ENCODE measurements around the gene TRIM63.

Gene TRIM63

GRCh38 chr1:26019641-26020315 is 47.7 kb downstream of the TRIM63 start:
- no peak overlapping the region for H3K4me3 Mint-ChIP-seq
- H3K4me1 Mint-ChIP-seq, result peaks cover 10% of the 10 kb centered on the region
- no peaks in the 10 kb centered on the region for H3K9me3 Mint-ChIP-seq

GRCh38 chr1:26017606-26018005 is 49.8 kb downstream of the TRIM63 start:
- Mint-ChIP-seq H3K27ac (no peak overlapping the region), H3K27me3 (peaks cover 47% of the 10 kb centered on the region), H3K9me3 (no peaks in the 10 kb centered on the region), H3K36me3 (no peaks in the 10 kb centered on the region), H3K4me1 (peaks cover 10% of the 10 kb centered on the region), H3K4me3 (no peak overlapping the region)
- DNase-seq, result no peak
- CTCF ChIA-PET, result no interaction called here

More at GRCh38 chr1:26019641-26020315, 47.7 kb downstream of the TRIM63 start:
- Mint-ChIP-seq H3K27ac (no peak overlapping the region), H3K36me3 (no peaks in the 10 kb centered on the region), H3K27me3 (peaks cover 50% of the 10 kb centered on the region)
- CTCF ChIA-PET, result interaction anchor here (0.9 to 1.2 kb wide), 4 partner anchors 10 to 398 kb away, joined by 3 to 4 read pairs (median 3); no protein-coding TSS in a partner anchor
- DNase-seq, result no peak

GRCh38 chr1:26016953-26017545 is 50.4 kb downstream of the TRIM63 start:
- Mint-ChIP-seq H3K9me3 (no peaks in the 10 kb centered on the region), H3K4me3 (no peak overlapping the region), H3K36me3 (no peaks in the 10 kb centered on the region), H3K27ac (no peak overlapping the region), H3K4me1 (peaks cover 10% of the 10 kb centered on the region), H3K27me3 (peaks cover 46% of the 10 kb centered on the region)
- DNase-seq, result no peak
- CTCF ChIA-PET, result no interaction called here

- CTCF ChIA-PET, result no interaction called here
- no peak for DNase-seq
- Mint-ChIP-seq H3K27me3 (peaks cover 44% of the 10 kb centered on the region), H3K9me3 (no peaks in the 10 kb centered on the region), H3K4me3 (no peak overlapping the region), H3K27ac (no peak overlapping the region), H3K4me1 (peaks cover 10% of the 10 kb centered on the region), H3K36me3 (no peaks in the 10 kb centered on the region)
Observed at GRCh38 chr1:26016258-26016952, 51.0 kb downstream of the TRIM63 start.

GRCh38 chr1:26015358-26015757 is 52.1 kb downstream of the TRIM63 start:
- Mint-ChIP-seq H3K9me3 (no peaks in the 10 kb centered on the region), H3K27ac (no peak overlapping the region), H3K4me1 (peaks cover 10% of the 10 kb centered on the region), H3K36me3 (no peaks in the 10 kb centered on the region), H3K27me3 (peaks cover 41% of the 10 kb centered on the region), H3K4me3 (no peak overlapping the region)
- DNase-seq, result no peak
- CTCF ChIA-PET, result no interaction called here

- Mint-ChIP-seq H3K27ac (no peak overlapping the region), H3K27me3 (peaks cover 34% of the 10 kb centered on the region), H3K9me3 (no peaks in the 10 kb centered on the region), H3K4me1 (no peaks in the 10 kb centered on the region), H3K4me3 (no peak overlapping the region), H3K36me3 (no peaks in the 10 kb centered on the region)
- no peak for DNase-seq
- CTCF ChIA-PET, result interaction anchor here (0.9 kb wide), 1 partner anchor 178 kb away, joined by 3 read pairs; no protein-coding TSS in a partner anchor
Observed at GRCh38 chr1:26014179-26014578, 53.3 kb downstream of the TRIM63 start.

GRCh38 chr1:26012864-26013263 is 54.6 kb downstream of the TRIM63 start:
- no peaks in the 10 kb centered on the region for H3K36me3 Mint-ChIP-seq
- CTCF ChIA-PET, result no interaction called here
- H3K9me3 Mint-ChIP-seq, result no peaks in the 10 kb centered on the region
- H3K4me1 Mint-ChIP-seq, result no peaks in the 10 kb centered on the region
- no peak for DNase-seq
- H3K27ac Mint-ChIP-seq, result no peak overlapping the region
- peaks cover 27% of the 10 kb centered on the region for H3K27me3 Mint-ChIP-seq
- no peak overlapping the region for H3K4me3 Mint-ChIP-seq

- no peak for DNase-seq
- Mint-ChIP-seq H3K27ac (no peak overlapping the region), H3K4me3 (no peak overlapping the region), H3K9me3 (no peaks in the 10 kb centered on the region), H3K4me1 (no peaks in the 10 kb centered on the region), H3K36me3 (no peaks in the 10 kb centered on the region), H3K27me3 (peaks cover 29% of the 10 kb centered on the region)
- CTCF ChIA-PET, result interaction anchor here (0.7 to 2.4 kb wide), 4 partner anchors 9 to 116 kb away, joined by 3 to 8 read pairs (median 4); no protein-coding TSS in a partner anchor
Observed at GRCh38 chr1:26010825-26011224, 56.6 kb downstream of the TRIM63 start.

GRCh38 chr1:26009796-26010447 is 57.5 kb downstream of the TRIM63 start:
- Mint-ChIP-seq H3K27me3 (peaks cover 38% of the 10 kb centered on the region), H3K27ac (no peak overlapping the region), H3K36me3 (no peaks in the 10 kb centered on the region), H3K4me3 (no peak overlapping the region), H3K9me3 (no peaks in the 10 kb centered on the region), H3K4me1 (no peaks in the 10 kb centered on the region)
- CTCF ChIA-PET, result interaction anchor here (0.7 to 2.4 kb wide), 7 partner anchors 10 to 115 kb away, joined by 3 to 8 read pairs (median 5); partner anchors contain the start of gene PAFAH2
- no peak for DNase-seq

GRCh38 chr1:26006710-26007109 is 60.7 kb downstream of the TRIM63 start:
- Mint-ChIP-seq H3K27ac (no peak overlapping the region), H3K4me1 (peaks cover 4% of the 10 kb centered on the region)

GRCh38 chr1:26005434-26006105 is 61.9 kb downstream of the TRIM63 start:
- Mint-ChIP-seq H3K36me3 (no peaks in the 10 kb centered on the region), H3K9me3 (no peaks in the 10 kb centered on the region), H3K27ac (no peak overlapping the region), H3K27me3 (peaks cover 45% of the 10 kb centered on the region), H3K4me3 (no peak overlapping the region), H3K4me1 (peaks cover 4% of the 10 kb centered on the region)
- CTCF ChIA-PET, result interaction anchor here (1.6 to 7.4 kb wide), 2 partner anchors 14 to 111 kb away, joined by 4 to 83 read pairs; no protein-coding TSS in a partner anchor
- no peak for DNase-seq

More at GRCh38 chr1:26006710-26007109, 60.7 kb downstream of the TRIM63 start:
- peaks cover 47% of the 10 kb centered on the region for H3K27me3 Mint-ChIP-seq
- no peak for DNase-seq
- H3K9me3 Mint-ChIP-seq, result no peaks in the 10 kb centered on the region
- CTCF ChIA-PET, result no interaction called here
- H3K4me3 Mint-ChIP-seq, result no peak overlapping the region
- no peaks in the 10 kb centered on the region for H3K36me3 Mint-ChIP-seq

- CTCF ChIA-PET, result interaction anchor here (1.1 to 7.4 kb wide), 3 partner anchors 16 to 109 kb away, joined by 3 to 83 read pairs (median 4); no protein-coding TSS in a partner anchor
- Mint-ChIP-seq H3K4me1 (peaks cover 5% of the 10 kb centered on the region), H3K36me3 (no peaks in the 10 kb centered on the region), H3K27ac (no peak overlapping the region), H3K9me3 (no peaks in the 10 kb centered on the region), H3K4me3 (no peak overlapping the region), H3K27me3 (peaks cover 45% of the 10 kb centered on the region)
- no peak for DNase-seq
Observed at GRCh38 chr1:26003756-26004155, 63.7 kb downstream of the TRIM63 start.

GRCh38 chr1:26003262-26003661 is 64.2 kb downstream of the TRIM63 start:
- Mint-ChIP-seq H3K4me3 (no peak overlapping the region), H3K36me3 (no peaks in the 10 kb centered on the region), H3K9me3 (no peaks in the 10 kb centered on the region), H3K4me1 (peaks cover 10% of the 10 kb centered on the region), H3K27me3 (peaks cover 45% of the 10 kb centered on the region), H3K27ac (no peak overlapping the region)
- DNase-seq, result no peak
- CTCF ChIA-PET, result interaction anchor here (1.1 to 7.4 kb wide), 2 partner anchors 33 to 109 kb away, joined by 3 to 83 read pairs; no protein-coding TSS in a partner anchor

All from activated naive CD4-positive, alpha-beta T cell treated with anti-CD3 and anti-CD28 coated beads, Interleukin-2, amount 10 ng/mL, durations not matched to agents 7 days and 5 days (primary cell).